T-helper 9 cell (primary cell): Measurements from ENCODE around the gene TMEM147.
A peak's percentile ranks its signal among the peaks of the same experiment; 100 is the strongest.

Experiments
- DNase-seq: peaks from one replicate; pipeline ENCODE4 v3.0.0-alpha.2; 2020
- total RNA-seq, 2 donors: gene quantifications; one replicate each; lab custom pipeline; 2026; lab: John Stamatoyannopoulos, UW

TMEM147 gene, protein sequence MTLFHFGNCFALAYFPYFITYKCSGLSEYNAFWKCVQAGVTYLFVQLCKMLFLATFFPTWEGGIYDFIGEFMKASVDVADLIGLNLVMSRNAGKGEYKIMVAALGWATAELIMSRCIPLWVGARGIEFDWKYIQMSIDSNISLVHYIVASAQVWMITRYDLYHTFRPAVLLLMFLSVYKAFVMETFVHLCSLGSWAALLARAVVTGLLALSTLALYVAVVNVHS
- total RNA-seq: 22.7 to 44.7 reads per million in 2 donors

DNA sequence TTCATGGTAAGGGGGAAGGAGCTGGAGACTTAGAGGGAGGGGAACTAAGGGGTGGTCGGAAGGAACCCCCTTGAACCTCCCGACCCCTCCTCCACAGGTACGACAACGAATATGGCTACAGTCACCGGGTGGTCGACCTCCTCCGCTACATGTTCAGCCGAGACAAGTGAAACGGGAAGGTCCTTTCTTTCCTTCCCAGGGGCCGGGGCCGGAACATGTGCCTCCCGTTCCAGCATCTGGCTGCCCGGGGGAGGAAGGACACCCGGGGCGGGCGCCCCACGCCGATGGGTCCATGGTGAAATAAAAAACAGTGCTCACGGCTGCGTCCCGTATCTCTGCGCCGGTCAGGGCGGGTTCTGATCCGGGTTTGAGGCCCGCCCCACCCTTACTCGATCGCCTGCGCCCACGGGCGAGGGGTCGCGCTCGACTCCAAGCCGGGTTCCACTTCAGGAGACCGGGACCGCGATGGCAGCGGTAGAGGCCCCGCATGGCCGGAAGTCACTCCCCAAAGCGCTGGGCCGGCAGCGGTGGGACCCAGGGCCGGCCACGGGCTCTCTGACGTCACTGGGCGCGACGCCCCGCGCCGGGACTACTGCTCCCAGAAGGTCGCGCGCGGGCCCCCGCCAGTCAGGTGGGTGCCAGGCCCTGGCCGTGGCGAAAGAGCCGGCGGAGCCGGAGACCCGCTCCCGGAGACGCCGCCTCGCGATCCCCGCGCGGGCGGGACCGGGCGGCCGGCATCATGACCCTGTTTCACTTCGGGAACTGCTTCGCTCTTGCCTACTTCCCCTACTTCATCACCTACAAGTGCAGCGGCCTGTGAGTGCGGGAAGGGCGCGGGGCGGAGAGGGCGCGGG lies at the start of gene TMEM147:
Gene TMEM147, plus strand, starts transcription at position 626 of the 854 bp plus-strand sequence. Its CDS starts 114 bp downstream, at position 740.
- DNase-seq: peak; percentile 61

DNA sequence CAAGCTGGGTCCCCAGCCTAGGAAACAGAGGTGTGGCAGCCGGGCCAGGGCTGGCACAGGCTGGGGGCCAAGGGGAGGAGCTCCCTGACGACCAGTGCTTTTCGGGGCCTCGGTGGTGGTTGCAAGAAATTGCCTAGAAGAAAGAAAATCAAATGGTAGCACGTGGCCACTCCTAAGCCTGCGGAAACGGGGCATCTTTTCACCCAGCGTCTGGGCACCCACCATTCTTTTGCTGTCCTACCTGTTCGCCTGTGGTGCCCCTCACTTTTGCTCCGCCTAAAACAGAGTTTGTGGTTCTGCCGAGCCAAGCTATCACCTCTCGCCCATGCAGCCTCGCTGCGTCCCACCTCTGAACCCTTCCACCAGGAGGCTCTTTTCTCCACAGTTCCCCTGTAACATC lies 48.0 kb upstream of the TMEM147 start:
- DNase-seq: no peak

DNA sequence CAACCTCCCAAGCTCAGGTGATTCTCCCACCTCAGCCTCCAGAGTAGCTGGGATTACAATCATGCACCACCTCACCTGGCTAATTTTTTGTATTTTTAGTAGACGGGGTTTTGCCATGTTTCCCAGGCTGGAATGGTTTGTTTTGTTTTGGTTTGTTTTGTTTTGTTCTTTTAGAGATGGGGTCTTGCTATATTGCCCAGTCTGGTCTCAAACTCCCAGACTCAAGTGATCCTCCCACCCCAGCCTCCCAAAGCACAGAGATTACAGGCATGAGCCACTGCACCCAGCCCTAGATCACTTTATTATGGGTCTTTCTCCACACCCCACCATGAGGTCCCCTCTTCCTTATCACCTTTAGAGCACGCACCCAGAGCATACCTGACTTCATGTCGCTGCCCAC lies 47.2 kb upstream of the TMEM147 start:
- DNase-seq: no peak

DNA sequence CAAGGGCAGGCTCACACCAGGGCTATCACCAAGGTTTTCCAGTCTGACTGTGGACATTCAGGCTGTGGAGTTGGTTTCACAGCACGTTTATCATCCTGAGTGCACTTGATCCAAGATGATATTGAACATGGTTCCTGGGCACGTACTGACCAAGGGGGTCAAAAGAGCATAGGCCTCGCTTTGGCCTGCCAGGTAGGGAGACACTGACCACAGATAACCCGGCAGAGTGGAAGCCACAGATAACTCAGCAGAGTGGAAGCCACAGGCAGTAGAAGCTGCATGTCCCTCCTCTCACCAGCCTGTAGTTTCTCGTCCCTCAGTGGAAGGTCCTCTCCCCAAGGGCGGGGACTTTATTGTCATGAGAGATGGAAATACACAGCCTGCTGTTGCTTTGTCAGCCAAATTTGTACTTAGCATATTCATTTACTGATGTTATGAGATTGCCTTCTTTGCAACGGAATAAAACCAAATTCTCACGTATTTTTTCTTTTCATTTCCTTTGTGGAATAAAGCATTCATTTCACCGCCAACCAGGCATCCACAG lies 46.4 kb upstream of the TMEM147 start:
- no peak for DNase-seq

DNA sequence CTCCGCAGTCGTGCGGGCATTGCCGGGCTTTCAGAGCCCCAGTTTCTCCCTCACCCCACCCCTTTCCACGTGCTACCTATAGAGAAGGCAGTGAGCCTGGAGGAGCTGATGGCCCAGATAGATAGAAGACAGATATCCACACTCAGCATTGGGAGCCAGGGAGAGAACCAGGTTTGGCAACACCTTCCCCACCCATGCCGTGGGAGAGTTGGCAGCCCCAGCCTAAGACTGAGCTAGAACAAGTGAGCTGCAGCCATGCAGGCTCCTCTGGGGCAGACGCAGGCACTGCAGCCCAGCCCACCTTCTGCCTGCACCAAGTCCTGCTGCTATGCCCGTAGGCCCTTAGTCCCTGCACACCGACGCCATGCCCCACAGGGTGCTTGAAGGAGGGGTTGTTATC lies 44.8 kb upstream of the TMEM147 start:
- DNase-seq: no peak

DNA sequence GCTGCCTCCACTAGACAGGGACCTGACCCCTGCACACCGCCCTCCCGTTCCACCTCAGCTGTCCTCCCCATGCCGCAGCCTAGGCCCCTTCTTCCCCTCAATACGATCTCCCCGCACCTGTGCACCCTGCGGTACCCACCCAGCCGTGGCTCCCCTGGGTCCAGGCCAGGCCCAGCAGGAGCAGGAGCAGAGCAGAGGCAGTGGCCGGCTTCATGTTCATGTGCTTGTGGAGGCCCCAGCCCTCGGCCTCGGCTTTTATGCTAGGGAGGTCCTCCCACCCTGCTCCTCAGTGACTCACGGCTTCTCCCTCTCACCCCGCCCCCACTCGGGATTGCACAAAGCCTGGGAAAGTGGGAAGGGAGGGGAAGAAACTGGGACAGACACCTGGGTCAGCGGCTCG lies 43.7 kb upstream of the TMEM147 start:
- no peak for DNase-seq

DNA sequence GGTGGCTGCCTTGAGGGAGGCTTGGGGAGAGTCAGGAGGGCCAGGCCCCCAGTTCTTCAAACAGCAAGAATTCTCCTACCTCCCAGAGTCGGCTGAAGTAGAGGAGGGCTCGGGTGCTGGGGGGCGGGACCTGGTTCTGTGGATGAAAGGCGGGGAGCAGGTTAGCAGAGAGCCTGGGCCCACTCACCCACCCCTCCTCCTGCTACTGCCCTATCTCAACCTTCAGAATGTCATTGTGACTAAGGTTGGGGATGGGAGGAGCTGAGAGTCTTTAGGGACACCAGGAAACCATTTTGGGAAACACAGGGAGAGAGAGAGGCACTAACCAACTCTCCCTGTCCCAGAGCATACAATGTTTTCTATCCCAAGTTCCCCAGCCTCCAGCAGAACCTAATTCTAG lies 42.7 kb upstream of the TMEM147 start:
- DNase-seq: no peak

DNA sequence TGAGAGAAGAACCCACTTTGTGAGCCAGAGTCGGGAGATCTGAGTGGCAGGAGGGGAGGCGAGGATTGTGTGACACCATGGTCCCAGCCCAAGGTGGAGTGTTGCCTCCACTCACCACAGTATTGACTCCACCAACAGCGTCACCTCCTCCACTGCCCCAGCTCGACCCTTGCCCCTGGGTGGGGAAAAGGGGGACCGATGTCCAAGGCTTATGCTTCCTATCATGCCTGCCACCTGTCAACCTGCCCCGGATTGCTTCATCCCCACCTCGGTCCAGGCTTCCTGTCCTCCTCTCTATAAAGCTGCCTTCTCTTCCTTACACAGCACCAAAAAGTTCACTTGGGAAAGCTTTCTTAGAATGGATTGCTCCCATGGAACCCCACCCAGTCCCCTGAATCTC lies 39.4 kb upstream of the TMEM147 start:
- DNase-seq: no peak

DNA sequence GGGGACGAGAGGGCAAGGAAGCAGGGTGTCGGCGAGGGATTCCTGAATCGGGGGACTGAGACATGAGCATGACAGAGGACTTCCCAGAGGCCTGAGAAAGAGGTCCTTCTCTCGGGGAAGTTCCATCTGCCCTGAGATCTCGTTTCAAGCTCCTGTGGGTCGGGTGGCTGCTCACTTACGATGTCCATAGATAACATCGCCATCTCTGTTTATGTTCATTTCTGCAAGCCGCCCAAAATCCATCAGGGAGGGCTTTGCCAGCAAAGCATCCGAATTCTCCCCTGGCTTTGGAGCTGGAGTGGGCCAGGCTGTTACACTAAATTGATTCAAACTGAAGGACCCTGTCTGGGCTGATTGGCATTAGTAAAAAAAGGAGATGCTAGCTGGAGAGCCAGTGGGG lies 37.9 kb upstream of the TMEM147 start:
- DNase-seq: no peak

DNA sequence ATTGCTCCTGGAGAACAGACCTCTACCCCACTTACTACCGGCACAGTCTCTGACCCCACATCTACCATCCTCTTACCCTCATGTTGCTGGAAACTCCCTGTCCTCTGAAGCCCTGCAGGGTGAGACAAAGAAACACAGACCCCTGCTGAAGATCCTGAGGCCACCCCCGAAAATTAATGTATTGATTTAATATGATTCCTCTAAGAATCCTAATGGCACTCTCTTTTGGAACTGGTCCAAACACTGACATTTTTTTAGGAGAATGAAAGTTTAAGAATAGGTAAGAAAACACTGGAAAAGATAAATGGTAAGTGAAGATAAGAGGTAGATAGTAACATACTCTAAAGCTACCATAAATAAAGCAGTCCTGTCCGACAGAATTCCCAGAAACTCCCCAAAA lies 37.3 kb upstream of the TMEM147 start:
- DNase-seq: no peak

DNA sequence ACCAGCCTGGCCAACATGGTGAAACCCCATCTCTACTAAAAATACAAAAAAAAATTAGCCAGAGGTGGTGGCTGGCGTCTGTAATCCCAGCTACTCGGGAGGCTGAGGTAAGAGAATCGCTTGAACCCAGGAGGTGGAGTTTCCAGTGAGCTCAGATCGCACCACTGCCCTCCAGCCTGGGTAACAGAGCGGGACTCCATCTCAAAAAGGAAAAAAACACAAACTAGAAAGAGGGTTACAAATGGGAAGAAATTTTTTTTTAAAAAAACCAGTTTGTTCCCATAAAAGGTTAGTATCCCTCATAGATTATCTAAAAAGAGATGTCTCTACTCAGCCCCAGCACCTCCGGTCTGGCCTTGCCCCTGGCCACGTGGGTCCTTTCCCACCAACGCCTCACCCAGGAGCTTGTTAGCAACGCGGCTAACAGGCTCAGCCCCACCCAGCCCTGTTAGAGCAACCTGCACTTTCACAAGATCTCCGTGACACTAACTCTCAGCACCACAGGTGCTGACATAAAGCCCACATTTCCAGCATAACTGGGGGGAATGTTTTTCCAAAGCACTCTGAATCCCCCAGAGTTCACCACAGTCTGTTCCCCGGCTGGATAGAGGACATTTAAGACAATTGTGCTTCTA lies 36.3 kb upstream of the TMEM147 start:
- peak; percentile 26 for DNase-seq

DNA sequence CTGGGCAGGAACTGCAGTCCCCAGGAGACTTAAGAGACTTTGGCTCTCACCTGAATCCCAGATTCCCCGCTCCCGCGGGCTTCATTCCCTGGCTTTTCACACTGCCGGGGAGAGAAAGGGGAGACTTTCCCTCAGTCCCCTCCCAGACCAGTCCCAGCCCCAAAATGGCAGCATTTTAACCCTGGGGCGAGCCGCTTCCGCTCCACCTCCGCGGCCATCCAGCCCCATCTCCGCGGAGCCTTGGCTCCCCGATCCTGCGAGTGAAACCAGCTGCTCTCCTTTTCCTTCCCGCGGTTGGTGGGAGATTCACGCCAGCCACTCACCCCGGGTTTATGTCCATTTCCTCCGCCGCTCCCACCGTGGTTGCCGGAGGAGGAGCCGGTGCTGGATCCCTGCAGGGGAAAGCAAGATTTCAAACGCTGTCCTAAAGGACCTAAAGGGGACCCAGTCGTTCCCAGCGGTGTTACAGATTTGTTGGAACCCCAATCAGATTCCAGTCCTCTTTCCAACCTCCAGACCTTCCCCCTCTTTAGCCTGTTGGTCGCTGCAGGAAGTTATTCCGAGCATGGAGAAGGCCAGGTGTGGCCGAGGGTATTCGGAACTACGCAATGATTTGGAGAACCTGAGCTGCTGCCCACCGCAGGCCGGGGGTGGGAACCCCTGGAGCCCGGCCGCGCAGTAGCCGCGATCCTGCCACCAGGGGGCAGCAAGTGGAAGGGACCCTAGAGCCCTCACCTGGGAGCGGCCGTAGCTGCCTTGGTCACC lies 35.4 kb upstream of the TMEM147 start:
- peak; percentile 76 for DNase-seq

DNA sequence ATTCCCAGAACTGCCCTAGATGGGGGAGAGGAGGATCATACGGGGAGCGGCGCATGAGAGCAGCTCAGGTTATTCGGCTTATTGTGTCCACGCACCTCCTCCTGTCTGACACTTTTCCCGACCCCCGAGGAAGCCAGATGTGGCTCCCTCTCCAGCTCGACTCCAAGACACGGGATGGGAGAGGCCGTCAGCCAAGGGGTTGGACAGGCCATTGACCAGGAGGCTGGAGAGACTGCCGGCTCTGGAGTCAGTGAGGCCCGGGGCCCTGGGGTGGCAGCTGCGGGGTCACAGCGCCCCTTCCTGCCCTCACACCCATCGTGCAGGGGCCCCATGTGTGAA lies 34.8 kb upstream of the TMEM147 start:
- no peak for DNase-seq

DNA sequence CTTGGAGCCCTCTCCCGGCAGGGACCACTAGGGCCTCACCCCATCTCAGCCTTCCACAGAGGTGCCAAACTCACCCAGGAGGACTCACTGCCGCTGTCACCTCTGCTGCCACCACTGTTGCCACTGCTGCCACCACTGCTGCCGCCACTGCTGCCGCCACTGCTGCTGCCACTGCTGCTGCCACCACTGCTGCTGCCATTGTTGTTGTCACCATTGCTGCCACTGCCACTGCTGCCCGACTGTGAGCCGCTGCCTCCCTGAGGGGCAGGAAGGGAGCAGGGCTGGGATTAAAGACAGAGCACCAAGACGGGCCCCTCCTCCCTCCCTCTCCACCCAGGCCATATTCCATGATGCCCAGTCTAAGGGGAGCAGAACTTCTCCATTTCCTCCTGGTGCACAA lies 34.1 kb upstream of the TMEM147 start:
- DNase-seq: no peak

DNA sequence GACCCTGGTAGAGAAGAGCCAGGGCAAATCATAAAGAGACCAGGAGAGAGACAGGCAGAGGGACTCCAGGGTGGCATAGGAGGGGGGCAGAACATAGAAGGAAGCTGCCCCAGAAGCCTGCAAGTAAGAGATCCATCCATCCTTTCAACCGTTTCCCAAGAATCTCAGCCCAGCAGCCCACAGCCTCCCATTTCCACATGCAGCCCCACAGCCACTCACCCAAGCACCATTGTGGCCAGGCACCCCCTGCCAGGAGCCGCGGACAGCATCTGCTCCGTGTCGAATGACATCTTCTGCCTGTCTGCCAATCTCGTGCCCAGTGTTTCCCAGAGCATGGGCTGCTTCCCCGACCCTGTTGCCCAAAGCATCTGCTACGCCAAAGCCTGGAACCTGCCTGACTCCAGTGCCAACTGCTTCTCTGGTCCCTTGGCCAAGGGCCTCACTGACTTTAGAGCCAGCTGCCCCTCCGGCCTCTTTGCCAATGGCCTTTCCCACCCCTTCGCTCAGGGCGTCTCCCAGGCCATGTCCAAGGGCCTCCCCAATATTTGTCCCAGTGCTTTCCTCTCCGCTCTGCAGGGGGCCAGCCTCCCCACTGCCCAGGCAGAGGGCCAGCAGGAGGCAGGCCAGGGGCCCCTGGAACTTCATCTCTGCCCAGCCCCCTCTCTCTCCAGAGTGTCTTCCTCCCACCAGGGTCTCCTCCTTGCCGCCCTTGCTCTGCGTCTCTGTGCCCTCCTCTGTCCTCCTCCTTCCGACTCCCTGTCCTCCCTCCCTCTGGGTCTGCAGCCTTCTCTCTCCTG lies 32.4 kb upstream of the TMEM147 start:
- no peak for DNase-seq

DNA sequence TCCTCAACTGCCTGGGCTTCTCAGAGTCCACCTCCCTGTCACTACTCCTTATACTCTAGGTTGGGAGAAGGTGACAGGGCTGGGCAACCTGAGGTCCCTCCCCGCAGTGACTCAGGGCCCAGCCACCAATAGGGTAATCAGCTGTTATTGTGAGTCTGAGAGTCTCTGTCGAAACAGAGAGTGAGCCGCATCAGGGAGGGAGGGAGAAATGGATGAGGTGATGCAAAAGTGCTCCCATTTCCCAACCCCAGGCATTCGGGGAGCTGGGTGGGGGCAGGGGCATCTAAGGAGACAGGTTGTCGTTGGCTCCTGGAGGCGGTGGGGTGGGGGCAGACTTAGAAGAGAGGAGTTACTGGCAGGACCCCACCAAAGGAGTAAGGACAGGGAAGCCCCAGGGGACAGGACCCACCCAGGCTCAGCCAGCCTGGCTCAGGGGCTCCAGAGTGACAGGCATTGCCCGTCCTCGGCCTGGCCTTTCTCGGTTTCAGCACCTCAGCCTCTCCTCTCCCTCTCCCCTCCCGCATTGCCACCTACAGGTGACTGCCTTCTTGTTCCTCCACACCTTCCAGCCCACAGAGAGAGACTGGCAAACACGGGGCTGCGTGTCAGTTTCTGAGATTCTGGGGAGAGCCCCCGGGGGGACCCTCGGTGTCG lies 31.7 kb upstream of the TMEM147 start, which contains the start of gene DMKN:
Gene DMKN, minus strand, starts transcription at position 22 of the 654 bp plus-strand sequence. CDS start 174 bp downstream, outside the sequence.
- DNase-seq: no peak

DNA sequence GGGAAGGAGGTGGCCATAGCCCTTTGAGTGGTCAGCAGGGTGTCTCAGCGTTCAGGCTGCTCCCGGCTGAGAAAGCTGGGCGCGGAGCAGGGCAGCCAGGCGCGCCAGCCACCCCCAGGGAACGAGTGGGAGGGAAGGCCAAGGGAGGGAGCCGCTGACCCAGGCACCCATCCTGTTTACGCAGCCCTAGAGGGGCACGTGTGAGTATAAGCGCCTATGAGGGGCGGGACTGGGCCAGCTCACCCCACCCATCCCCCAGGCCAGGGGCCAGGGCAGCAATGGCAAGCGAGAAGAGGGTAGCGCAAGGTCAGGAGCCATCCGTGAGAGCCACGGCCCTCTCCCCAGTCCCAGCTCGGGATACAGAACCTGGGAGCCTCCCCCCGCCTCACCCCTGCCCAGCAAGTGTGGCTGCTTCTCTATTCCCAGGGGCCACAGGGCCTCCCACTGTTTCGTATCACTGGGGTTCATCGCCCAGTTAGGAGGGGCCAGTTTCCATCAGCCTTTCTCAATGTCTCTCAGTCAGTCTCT lies 31.1 kb upstream of the TMEM147 start:
- no peak for DNase-seq

DNA sequence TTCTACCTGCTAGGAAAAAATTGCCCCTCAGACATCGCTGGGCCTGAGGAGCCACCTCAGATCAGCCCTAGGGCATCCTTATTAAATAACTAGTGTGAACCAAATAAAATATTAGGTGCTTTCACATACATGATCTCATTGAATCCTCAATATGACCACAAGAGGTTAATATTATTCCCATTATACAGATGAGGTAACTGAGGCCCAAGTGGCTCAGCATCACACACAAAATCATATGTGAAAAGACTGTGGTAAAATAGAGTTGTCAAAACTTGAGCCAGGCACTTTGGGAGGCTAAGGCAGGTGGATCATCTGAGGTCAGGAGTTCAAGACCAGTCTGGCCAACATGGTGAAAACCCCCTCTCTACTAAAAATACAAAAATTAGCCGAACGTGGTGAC lies 29.1 kb upstream of the TMEM147 start:
- no peak for DNase-seq

DNA sequence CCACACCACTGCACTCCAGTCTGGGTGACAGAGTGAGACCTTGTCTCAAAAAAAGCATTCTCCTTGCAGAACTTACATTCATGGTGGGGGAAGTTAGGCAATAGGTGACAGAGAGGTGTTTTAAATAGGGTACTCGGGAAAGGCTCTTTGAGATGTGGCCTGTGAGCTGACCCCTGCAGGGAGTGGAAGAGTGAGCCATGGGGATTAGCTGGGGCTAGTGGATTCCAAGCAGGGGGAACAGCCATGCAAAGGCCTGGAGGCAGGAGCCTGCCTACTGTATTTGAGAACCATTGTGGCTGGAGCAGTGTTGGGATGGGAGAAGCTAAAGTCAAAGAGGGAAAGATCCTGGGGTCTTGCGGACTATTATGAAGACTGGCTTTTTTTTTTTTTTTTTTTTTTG lies 28.1 kb upstream of the TMEM147 start:
- no peak for DNase-seq

DNA sequence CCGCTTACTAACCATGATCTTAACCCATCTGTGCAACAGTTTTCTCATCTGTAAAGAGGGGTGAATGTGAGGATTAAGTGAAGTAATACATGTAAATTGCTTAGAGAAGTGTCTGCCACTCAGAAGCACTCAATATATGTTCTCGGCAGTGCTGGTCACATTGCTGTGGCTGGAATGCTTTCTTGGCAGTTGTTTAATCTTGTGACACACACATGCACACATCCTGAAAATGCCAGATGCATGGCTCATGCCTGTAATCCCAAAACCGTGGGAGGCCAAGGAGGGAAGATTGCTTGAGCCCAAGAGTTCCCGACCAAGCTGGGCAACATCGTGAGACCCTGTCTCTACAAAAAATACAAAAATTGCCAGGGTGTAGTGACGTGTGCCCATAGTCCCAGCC lies 27.1 kb upstream of the TMEM147 start:
- DNase-seq: no peak

DNA sequence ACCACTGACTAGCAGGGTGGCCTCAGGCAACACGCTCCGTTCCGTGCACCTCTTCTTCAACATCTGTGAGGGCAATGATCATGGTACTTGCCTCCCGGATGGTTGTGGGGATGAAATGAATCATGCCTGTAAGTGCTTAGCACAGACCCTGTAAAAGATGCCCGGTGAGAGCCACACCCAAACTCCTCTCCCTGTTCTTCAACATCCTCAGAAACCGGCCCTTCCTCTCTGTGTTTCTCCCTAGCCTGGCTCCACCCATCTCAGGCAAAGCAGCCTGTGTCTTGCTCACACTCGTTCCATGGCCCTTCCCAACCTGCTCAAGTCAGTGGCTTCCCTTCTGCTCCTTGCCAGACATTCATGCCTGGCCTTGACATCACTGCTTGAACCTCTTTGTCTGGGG lies 26.1 kb upstream of the TMEM147 start:
- no peak for DNase-seq
